NOMO-1 treated with DMSO at 0.1 percent for 48 hours (cell line): ENCODE data around the gene AICDA.

Experiments
- DNase-seq: peaks from one replicate; lab custom pipeline; 2025; ENCODE audit not compliant: unreplicated experiment; lab: John Stamatoyannopoulos, UW

AICDA gene

GRCh38 chr12:8559676-8560075, 53.0 kb downstream of the AICDA start:
- no peak for DNase-seq

- no peak for DNase-seq
Observed at GRCh38 chr12:8556531-8557097, 56.0 kb downstream of the AICDA start.

- no peak for DNase-seq
Observed at GRCh38 chr12:8554451-8555195, 58.0 kb downstream of the AICDA start.

- no peak for DNase-seq
Observed at GRCh38 chr12:8553088-8553627, 59.5 kb downstream of the AICDA start.
